ENCODE results near the gene HEYL.

DNA sequence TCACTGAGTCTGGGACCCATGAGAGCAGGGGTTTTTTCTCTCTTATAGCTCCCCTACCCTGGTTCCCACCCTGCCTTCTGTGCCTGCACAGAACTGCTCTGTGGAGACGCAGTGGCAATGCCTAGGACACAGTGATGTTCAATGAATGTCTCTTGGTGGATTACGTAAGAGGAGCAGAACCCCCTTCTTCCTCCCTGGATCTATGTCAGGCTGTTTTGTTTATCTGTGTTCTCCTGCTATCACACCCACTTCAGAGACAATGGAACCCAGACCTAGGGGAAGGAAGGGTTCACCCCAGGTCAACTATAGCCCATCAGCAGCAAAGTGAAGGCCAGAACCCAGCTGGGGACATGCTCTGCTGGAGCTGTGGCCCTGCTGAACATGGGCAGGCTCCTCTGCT is 49.8 kb upstream of the HEYL start:
- TF ChIP-seq, protein P1, sequence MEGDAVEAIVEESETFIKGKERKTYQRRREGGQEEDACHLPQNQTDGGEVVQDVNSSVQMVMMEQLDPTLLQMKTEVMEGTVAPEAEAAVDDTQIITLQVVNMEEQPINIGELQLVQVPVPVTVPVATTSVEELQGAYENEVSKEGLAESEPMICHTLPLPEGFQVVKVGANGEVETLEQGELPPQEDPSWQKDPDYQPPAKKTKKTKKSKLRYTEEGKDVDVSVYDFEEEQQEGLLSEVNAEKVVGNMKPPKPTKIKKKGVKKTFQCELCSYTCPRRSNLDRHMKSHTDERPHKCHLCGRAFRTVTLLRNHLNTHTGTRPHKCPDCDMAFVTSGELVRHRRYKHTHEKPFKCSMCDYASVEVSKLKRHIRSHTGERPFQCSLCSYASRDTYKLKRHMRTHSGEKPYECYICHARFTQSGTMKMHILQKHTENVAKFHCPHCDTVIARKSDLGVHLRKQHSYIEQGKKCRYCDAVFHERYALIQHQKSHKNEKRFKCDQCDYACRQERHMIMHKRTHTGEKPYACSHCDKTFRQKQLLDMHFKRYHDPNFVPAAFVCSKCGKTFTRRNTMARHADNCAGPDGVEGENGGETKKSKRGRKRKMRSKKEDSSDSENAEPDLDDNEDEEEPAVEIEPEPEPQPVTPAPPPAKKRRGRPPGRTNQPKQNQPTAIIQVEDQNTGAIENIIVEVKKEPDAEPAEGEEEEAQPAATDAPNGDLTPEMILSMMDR (IDR thresholded peaks at IDR 0.05; ENCODE audit: low read depth, low read length): no peak
- TF ChIP-seq EZH2phosphoT487 (IDR thresholded peaks at IDR 0.05; ENCODE audit: low read depth): no peak
